Stimulated activated CD4-positive, alpha-beta T cell treated with anti-CD3 and anti-CD28 coated beads, TNF-alpha, amount 100 ng/mL, for 48 hours (primary cell): ENCODE data around the gene GUCA2B.

Source experiments
- DNase-seq, 3 donors: peaks; one replicate each; pipeline ENCODE4 v3.0.0-alpha.2; 2020; ENCODE audit warnings: low read depth in 3 of 3

The GUCA2B gene

DNA sequence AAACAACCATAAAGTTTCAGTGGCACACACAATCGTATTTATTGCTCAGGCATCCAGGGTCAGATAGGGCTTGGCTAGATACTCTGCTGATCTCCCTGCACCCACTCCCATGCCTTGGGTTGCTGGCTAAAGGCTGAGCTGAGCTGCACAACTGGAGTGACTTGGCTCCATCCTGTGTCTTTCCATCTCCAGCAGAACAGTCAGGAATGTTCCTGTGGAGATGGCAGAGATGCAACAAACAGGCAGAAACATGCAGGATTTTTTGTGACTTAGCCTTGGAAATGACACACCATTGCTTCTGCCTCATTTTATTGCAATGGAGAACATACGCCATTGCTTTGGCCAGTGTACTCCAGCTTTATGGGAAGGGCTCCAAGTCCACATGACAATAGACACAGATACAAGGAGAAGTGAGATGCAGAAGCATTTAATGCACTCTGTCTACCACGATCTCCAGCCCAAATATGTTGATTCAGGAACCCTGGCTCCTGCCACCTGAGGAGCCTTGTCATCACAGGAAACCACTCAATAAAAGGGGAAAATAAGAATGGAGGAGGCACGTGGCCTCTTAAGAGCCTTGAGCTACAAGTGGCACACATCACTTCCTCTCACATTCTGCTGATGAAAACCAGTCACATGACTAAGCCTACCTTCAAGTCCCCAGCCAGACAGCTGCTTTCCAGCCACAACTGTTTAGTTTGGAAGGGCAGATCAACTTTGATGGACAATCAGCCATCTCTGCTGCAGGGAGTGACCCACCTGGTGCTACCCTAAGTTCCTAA, 10.1 kb upstream of the GUCA2B start:
- no peak for DNase-seq

DNA sequence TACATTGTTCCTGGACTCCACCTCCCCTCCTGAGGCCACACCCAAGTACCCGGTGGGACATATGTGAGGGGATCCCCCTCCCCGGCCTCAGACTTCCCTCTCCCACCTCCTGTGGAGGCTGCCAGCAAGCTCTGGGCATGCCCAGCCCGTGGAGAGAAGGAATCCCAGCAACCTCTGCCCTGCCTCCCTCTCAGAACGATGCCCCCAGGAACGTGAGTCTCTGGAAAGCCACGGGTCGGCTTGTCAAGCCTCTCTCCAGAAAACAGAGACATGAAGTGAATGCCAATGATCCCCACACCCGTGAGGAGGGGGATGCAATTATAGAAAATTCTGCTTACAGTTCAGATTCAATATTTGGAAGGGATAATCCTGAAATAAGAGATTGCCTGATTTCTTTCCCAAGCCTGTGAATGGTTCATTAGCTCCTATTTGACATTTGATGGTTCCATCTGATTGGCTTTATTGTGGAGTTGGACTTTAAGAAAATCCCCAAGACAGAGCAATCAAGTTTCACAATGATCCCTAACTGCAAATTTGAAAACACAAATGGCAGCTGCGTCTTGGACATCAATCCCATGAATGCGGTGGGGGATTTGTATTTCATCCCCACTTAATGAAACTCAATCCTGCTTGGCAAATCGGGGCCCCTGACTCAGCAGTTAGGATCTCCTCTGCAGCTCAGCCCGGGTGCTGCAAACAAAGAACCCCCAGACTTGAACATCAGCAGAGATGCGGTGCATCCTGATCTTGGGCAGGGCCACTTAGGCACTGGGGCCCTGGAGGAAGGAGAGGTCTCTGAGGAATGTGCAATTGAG, 9.1 kb upstream of the GUCA2B start:
- DNase-seq = no peak

DNA sequence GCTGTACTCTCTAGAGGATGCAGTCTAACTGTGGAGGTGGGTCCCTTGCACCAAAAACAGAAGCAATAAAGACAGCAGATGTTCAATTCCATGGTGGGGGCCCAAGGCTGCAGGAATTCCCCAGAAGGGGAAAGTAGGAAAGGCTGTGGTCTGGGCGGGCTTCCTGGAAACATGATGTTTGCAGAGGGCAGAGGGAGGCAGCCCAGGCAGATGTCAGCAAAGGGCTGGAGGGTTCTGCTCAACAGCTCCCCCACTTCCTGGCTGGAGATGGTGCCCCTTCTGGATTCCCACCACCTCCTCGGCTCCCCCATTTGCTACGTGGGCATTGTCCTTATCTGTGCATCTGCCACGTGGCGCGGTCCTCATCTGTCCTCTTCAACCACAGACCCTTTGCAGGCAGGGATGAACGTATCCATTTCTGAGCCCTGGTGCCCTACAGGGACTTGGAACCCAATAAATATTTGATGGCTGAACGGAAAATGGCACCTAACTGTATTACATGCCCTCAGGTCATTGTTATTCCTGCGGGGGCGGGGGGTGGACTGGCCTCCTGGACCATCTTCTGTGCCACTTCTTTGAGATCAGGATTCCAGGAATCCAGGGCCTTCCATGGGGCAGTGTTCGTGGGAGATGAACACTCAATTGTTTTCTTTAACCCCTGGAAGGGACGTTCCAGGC, 8.4 kb upstream of the GUCA2B start:
- DNase-seq = no peak

DNA sequence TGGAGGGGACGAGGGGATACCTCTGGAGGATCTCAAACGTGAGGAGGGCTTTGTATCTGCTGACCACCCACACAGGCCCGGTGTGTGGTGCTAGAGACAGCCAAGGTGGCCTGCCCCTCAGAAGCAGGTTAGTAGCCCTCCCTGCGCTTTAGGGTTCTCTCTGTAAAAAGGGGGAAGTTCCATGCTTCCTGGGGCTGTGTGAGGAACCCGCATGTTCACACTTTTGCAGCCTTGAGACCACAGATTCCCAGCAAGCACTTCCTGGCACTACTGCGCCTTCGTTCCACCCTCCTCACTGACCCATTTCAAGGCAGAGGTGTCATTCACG, 7.9 kb upstream of the GUCA2B start:
- no peak for DNase-seq

DNA sequence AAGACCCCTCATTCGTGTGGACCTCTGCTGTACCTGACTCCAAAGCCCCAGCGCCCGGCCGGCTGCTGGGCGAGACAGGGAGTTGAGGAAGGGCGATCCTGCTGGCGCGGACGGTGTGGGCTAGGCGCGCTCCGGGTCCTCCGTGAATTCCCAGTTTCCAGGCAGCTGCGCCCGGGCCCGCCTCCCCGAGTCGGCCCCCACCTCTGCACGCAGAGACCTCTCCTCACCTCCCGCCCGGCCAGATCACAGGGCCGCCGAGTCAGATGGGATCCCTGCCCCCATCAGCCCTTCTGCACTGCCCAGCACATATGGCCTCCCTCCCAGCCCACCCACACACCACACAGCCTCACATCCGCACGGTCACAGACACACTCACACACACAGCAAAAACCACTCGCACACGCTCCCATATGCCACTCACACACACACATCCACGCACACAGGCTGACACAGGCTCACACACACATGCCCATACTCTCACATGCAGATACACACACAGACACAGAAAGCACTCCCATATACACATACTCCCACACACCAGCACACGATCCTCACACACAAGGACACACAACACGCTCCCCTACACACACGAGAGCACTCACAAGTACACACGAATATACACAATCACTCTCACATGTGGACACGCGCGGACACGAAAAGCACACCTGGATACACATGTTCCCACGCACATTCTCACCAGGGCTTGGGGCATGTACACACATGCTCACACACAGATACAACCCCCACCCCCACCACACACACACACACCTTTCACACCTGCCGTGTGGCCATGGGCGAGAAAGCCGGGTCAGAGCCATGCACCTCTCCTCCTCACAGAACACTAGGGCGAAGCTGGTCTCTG, 7.2 kb upstream of the GUCA2B start:
- DNase-seq = no peak

DNA sequence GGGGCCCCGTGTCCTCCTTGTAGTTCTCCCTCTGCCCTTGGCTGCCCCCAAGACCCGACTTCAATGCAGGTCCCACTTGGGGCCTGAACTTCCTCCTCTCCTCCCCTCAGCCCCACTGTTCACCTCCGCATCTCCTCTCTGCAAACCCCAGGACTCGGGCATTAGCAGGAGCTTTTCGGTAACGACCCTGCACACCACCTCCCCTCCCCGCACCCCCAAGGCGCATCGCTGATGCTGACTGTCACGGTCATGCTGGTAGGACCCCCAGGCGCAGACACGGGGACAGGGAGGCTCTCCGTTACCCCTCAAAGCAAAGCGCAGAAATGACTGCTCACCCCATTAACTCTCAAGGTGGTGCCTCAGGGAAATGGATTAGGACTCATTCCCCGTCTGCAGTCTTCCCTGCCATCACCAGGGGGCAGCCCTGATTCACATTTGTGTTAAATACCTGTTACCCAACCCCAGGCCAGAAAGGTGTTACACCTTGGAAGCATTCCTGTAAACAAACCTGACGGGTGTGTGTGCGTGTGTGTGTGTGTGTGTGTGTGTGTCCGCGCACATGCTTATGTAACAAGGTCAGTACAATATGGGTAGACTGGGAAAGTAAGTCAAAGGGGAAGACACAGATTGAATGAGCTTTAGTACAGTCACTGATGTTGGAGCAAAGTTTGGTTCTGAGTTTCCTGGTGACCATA, 6.4 kb upstream of the GUCA2B start:
- peak; percentile 47 to 65 (median 61) for DNase-seq

DNA sequence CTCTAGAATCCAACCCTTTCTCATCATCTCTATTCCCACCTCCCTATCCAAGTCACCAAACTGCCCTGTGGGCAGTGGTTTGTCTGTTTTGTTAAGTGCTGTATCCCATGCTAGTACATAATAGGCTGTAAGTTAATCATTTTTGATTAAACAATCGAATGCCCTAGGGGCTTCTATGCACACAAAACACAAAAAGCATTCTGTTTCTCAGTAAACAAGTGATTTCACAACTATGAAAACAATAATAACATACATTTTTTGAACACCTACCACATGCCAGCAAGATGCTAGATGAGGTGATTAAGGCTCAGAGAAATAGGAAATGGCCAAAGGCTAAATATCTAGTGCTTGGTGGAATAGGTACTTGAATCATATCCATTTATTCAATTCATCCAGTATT, 5.0 kb upstream of the GUCA2B start:
- no peak for DNase-seq

DNA sequence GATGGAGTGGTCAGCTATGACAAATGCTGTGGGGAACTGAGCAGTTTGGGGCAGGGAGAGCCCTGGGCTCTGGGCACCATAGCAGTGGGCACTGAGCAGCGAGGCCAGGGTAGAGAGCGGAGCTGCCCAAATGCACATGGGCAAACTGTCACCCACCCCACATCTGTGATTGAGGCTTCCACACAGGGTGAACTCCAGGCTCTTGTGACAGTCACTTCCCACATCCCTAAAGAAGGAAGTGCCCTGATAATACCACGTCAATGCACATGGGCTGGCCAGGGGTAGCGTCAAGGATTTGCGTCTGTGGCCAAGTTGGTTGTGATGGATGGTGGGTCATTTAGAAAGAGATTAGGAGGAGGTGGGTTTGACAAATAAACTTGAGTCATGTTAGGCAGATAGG, 2.6 kb upstream of the GUCA2B start:
- no peak for DNase-seq

DNA sequence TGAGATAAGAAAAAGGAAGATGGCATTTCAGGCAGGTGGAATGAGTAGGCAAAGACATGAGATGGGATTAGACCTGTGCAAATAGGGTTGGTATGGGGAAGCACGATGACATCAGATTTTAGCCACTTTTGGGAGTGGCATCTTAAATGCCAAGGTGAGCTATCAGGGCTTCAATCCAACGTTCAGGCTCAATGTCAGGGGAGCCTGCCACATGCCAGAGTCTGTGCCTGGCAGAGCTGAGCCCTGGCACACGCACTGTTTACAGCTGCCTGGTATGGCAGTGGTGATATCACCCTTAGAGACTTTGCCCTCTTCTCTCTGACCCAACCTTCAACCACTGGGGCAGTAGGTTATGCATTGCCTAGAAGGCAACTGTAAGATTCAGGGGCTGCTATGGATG, 1.1 kb upstream of the GUCA2B start:
- DNase-seq = no peak

DNA sequence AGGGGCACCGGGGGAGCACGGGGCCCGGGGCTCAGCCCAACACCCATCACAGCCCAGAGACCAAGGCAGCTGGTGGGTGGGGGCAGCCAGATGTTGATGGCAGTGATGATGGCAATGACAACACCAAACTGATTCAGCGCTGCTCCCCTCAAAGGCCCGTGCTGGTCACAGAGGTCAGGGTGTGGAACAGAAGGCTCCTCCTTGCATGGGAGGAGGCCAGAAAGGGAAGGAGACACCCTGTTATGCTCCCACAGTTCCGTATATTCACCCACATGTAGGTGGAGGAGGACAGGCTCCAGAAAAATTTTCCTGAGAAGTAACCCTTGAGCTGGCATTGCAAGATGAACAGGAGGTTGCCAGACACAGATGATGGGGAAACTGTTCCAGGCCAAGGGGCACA, 414 bp downstream of the GUCA2B start:
- no peak for DNase-seq

DNA sequence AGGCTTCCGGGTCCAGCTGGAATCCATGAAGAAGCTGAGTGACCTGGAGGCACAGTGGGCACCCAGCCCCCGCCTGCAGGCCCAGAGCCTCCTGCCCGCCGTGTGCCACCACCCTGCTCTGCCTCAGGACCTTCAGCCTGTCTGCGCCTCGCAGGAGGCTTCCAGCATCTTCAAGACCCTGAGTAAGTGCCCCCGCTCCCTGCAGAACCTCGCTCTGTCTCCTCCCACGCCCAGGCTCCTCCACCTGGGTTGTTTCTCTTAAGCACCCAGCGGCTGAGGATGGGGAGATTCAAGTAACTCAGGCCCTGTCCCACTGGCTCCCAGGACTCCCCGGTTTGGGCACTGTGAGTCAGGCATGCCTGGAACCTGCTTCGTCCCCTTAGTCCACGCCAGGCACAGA, 1.5 kb downstream of the GUCA2B start:
- DNase-seq = no peak

DNA sequence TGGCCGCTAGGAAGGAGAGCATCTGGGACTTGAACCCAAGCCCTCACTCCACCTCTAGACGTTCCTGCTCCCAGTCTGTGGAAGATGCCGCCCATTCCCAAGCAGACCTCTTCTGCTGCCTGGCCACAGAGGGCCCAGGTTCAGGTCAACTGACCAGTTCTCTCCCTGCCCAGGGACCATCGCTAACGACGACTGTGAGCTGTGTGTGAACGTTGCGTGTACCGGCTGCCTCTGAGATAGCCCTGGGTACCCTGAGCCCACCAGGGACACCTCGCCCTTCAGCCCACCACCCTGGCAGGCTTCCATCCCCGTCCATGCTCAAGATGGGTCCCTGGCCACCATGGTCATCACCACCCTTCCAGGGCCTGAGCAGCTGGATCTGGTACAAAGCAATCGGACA, 2.2 kb downstream of the GUCA2B start:
- no peak for DNase-seq

DNA sequence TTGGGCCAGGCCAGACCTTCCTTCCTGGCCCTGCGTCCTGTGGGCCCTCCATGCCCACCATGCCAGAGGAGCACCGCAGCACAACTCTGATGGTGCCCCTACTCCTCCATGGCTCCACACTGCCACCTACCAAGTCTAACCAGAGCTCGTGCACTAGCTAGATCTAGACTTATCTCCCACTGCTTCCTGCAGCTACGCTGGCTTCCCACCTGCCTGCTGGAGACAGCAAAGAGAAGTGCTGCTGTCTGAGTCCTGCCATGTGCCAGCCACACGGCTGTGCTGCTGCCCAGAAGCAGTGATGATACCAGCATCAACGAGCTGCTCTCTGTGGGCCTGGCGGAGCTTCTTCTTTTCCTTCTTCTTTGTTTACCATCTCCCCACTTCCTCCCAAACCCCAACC, 4.5 kb downstream of the GUCA2B start:
- DNase-seq = no peak

DNA sequence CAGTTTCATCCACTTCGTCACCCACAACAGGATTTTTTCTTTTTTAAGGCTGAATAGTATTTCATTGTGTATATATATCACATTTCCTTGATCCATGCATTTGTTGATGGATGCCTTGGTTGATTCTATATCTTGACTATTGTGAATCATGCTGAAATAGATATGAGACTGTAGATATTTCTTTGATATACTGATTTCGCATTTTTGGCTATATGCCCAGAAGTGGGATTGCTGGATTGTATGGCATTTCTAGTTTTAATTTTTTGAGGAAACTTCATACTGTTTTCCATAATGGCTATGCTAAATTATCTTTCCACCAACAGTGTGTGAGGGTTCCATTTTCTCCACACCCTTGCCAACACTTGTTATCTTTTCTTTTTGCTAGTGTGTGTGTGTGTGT, 5.0 kb downstream of the GUCA2B start:
- DNase-seq = no peak

DNA sequence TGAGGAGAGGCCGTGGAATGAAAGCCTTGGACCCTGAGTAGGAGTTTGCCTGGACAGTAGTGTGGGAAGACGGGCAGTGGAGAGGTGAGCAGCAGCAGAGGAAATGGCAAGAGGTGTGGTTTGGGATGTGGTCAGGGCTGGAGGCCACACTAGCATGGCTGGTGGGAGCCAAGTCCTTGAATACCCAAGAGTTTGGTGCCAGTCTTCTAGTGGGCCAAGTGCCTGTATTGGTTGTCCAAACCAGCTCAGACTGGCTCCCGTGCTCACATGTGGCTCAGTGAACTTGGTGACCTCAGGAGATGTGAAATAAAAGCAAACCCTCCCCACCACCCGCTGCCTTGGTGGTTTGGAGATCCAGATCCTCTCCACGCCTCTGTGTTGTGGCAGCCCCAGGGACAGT, 9.0 kb downstream of the GUCA2B start:
- no peak for DNase-seq

DNA sequence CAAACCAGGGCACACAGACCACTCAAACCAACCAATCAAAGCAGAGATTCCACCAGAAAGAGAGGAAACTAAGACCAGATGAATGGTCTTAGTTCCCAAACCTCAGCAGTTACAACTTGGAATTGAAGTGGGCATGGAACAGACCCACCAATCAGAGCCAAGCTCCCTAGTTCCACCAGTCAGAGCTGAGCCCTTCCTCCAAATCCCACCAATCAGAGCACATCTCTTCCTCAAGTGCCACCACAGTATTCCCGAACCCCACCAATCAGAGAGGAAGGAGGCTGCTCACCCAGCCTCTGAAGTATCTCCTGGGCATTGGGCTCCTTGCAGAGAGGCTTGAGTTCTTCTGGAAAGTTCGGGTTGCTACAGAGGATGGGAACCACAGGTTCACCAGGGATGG, 9.9 kb downstream of the GUCA2B start:
- no peak for DNase-seq

DNA sequence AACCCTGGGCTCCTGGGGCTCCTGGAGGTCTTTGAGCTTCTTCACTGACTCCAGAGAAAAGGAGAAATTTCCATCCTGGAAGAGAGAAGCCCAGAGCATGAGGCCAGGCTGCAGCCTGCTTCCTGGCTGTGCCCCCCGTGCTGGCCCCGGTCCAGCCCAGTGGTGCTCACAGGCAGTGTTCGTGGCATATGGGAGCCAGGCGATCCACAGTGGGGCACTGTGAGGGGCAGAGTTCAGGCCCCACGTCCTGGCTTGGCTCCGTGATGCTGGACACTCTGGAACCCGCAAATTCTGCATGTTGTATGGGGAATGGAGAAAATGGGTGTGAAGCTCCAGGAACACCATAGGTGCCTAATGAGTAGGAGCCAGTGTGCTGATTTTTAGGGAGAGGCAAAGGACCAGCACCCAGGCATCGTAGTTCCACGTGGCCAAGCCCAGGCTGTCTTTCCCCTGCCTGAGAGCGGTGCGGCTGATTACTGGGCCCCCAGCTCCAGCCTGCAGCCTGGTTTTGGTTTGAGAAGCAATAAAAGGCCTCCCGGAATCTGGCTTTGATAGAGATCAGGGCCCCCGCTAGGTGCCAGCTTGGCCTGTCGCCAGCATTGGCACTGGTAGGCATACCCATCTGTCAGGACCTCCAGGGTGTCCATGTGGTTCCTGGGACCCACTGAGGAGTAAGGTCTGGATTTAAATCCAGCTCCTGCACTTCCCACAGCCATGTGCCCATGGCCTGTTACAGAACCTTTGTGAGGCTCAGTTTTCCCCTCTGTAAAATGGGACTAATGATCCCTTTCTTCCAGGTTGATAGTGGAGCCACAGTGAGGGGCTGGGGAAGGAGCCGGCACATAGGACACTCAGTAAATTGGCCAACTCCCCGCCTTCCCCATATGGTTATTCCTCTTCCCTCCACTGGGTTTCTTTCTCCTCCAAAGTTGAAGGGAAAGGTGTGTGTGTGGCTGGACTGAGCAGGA, 10.6 kb downstream of the GUCA2B start:
- no peak for DNase-seq

DNA sequence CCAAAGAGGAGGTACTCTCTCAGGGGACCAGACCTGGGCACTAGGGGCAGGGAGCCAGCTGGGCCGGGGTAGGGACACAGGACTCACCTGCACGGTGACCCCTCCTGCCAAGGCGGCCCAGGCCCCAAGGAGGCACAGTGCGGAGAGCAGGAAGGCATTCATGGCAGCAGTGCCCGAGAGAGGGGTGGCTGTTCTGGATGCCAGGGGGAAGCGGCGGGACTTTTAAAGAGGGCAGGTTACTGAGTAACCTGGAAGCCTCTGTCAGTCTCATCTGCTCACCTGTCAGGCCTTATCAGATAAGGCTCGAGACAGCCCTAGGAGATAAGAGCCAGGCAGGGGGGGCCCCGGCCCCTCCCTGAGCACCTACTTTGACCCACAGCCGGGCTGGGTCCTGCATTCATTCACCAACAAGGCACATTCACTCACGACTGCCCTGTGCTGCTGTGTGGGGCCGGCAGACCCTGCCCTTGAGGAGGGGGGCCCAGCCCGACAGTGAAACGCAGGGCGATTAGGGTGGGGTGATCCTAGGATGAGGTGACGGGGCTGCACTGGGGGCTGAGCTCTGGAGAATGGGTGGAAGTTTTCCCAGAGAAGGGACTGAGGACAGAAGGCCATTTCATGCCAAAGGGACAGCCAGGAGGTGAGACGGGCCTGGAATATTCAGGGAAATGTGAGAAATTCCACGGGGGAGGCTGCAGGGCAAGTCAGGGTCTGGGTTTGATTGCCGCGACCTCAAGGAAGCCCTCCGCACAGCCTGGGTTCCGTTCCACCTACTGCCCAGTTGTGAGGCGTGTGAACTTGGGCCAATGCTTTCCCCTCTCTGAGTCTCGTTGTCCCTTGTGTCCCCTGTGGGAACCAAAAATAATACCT, 11.6 kb downstream of the GUCA2B start, which contains the start of gene GUCA2A:
GUCA2A (minus strand) TSS at position 195 of the 870 bp plus-strand sequence; CDS start at position 162, 33 bp downstream.
- DNase-seq = no peak
